Measurements from ENCODE around the gene TBX4. TPM values are rescaled to one million over a fixed set of nuclear protein-coding genes. Genes with fewer than 3 reads are reported as not detected.
A peak's percentile ranks its signal among the peaks of the same experiment; 100 is the strongest.

TBX4 gene
- total and polyA plus RNA-seq, 2 experiments from 2014 or later, result not detected

DNA sequence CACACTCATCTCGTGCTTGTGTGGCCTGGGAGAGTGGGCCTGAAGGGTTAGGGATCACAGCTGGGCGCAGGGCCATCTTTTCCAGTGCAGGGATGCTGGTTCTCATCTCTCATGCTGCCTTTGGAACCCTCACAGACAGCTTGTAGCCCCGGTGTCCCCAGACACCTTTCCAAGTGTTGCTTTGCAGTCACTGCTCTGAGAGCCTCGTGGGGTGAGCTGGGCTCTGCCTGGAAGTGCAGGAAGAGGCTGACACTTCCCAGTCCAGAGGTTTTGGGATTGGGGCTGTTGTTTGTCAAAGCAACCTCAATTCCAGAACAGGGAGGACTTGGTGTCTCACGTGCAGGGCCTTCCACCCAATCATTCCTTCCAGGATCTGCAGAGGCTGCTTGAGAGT lies 28.2 kb downstream of the TBX4 start:
- H3K27me3 Mint-ChIP-seq (ENCODE audit: insufficient read depth, low read depth, poor library complexity), result peaks cover 4% of the 10 kb centered on the region
- Histone ChIP-seq H2AFZ (no peak overlapping the region), H3K4me3 (no peak overlapping the region), H3K27ac (ENCODE audit: low read depth) (no peak overlapping the region), H3F3A (replicated peaks; ENCODE audit: low read depth) (no peaks in the 10 kb centered on the region), H3K36me3 (ENCODE audit: insufficient read depth) (no peaks in the 10 kb centered on the region), H3K4me1 (ENCODE audit: insufficient read depth) (0 out of 2 replicates have a peak, but pooled peaks cover 4% of the 10 kb centered on the region), H3K4me2 (no peak overlapping the region), H4K20me1 (replicated peaks; ENCODE audit: insufficient read depth) (no peaks in the 10 kb centered on the region), H3K27me3 (ENCODE audit: insufficient read depth) (no peaks in the 10 kb centered on the region), H3K79me2 (replicated peaks; ENCODE audit: insufficient read depth) (no peaks in the 10 kb centered on the region), H3K9me2 (ENCODE audit: insufficient read depth) (no peaks in the 10 kb centered on the region)
- no peaks in the 10 kb centered on the region for H3K36me3 Mint-ChIP-seq (ENCODE audit: low read depth)
- TF ChIP-seq EZH2phosphoT487 (IDR thresholded peaks at IDR 0.05; ENCODE audit: unreplicated experiment), result no peak
- TF ChIP-seq ZNF331 (CRISPR knock-in tag; IDR thresholded peaks at IDR 0.05; ENCODE audit: low read depth), result no peak
- TF ChIP-seq STAT1 (IDR thresholded peaks at IDR 0.05; ENCODE audit: unreplicated experiment), result no peak
- H3K4me3 Mint-ChIP-seq, result no peak overlapping the region
- ATAC-seq (no peak), DNase-seq (ENCODE audit: low spot score) (no peak)
- H3K9me3 Mint-ChIP-seq, result no peaks in the 10 kb centered on the region
- no peaks in the 10 kb centered on the region; the same call in 2 of the 3 replicates for H3K4me1 Mint-ChIP-seq
- no peak overlapping the region for H3K27ac Mint-ChIP-seq

DNA sequence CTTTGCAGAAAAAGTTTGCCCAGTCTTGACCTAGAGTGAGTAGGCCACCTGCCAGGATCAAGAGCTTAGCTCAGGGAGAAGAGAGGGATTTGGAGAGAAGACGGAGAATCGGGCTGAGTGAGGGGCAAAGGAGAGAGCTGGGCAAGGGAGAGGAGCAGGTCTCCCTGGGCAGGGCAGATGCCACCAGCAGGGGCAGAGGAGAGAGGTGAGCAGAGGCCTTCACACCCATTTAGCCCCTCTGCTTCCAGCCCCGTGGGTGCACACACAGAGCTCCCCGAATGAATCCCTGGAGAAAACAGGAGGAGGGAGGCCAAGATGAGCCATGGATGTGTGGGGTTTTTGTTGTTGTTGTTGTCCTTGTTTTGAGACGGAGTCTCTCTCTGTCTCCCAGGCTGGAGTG lies 29.2 kb downstream of the TBX4 start:
- Mint-ChIP-seq H3K27me3 (ENCODE audit: insufficient read depth, low read depth, poor library complexity) (peaks cover 10% of the 10 kb centered on the region), H3K4me3 (no peak overlapping the region)

More for the DNA sequence above, 29.2 kb downstream of the TBX4 start:
- Histone ChIP-seq H3K36me3 (ENCODE audit: insufficient read depth) (no peaks in the 10 kb centered on the region), H3K27me3 (ENCODE audit: insufficient read depth) (no peaks in the 10 kb centered on the region), H3K4me2 (no peak overlapping the region), H2AFZ (no peak overlapping the region), H3K4me1 (ENCODE audit: insufficient read depth) (0 out of 2 replicates have a peak, but pooled peaks cover 4% of the 10 kb centered on the region), H3K9me2 (ENCODE audit: insufficient read depth) (no peaks in the 10 kb centered on the region), H4K20me1 (replicated peaks; ENCODE audit: insufficient read depth) (no peaks in the 10 kb centered on the region), H3K4me3 (no peak overlapping the region), H3K27ac (ENCODE audit: low read depth) (no peak overlapping the region), H3K79me2 (replicated peaks; ENCODE audit: insufficient read depth) (no peaks in the 10 kb centered on the region), H3F3A (replicated peaks; ENCODE audit: low read depth) (no peaks in the 10 kb centered on the region)
- DNase-seq (ENCODE audit: low spot score) (no peak), ATAC-seq (peak; percentile 23; the same call in 2 of the 3 replicates)
- Mint-ChIP-seq H3K36me3 (ENCODE audit: low read depth) (no peaks in the 10 kb centered on the region), H3K27ac (no peak overlapping the region), H3K4me1 (peaks cover 7% of the 10 kb centered on the region), H3K9me3 (no peaks in the 10 kb centered on the region)
- TF ChIP-seq JUNB (IDR thresholded peaks at IDR 0.05; ENCODE audit: unreplicated experiment), result no peak
- TF ChIP-seq, protein P1, sequence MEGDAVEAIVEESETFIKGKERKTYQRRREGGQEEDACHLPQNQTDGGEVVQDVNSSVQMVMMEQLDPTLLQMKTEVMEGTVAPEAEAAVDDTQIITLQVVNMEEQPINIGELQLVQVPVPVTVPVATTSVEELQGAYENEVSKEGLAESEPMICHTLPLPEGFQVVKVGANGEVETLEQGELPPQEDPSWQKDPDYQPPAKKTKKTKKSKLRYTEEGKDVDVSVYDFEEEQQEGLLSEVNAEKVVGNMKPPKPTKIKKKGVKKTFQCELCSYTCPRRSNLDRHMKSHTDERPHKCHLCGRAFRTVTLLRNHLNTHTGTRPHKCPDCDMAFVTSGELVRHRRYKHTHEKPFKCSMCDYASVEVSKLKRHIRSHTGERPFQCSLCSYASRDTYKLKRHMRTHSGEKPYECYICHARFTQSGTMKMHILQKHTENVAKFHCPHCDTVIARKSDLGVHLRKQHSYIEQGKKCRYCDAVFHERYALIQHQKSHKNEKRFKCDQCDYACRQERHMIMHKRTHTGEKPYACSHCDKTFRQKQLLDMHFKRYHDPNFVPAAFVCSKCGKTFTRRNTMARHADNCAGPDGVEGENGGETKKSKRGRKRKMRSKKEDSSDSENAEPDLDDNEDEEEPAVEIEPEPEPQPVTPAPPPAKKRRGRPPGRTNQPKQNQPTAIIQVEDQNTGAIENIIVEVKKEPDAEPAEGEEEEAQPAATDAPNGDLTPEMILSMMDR (conservative IDR thresholded peaks at IDR 0.05; ENCODE audit: low read depth in 2 of 2), result peak in 1 of 2 experiments; percentile 23; a peak in 1 of 4 replicates
- no peak for TF ChIP-seq NANOG (IDR thresholded peaks at IDR 0.05; ENCODE audit: borderline replicate concordance)
- no peak for TF ChIP-seq POLR2AphosphoS5 (IDR thresholded peaks at IDR 0.05; ENCODE audit: low read depth)
- TF ChIP-seq, protein P2, sequence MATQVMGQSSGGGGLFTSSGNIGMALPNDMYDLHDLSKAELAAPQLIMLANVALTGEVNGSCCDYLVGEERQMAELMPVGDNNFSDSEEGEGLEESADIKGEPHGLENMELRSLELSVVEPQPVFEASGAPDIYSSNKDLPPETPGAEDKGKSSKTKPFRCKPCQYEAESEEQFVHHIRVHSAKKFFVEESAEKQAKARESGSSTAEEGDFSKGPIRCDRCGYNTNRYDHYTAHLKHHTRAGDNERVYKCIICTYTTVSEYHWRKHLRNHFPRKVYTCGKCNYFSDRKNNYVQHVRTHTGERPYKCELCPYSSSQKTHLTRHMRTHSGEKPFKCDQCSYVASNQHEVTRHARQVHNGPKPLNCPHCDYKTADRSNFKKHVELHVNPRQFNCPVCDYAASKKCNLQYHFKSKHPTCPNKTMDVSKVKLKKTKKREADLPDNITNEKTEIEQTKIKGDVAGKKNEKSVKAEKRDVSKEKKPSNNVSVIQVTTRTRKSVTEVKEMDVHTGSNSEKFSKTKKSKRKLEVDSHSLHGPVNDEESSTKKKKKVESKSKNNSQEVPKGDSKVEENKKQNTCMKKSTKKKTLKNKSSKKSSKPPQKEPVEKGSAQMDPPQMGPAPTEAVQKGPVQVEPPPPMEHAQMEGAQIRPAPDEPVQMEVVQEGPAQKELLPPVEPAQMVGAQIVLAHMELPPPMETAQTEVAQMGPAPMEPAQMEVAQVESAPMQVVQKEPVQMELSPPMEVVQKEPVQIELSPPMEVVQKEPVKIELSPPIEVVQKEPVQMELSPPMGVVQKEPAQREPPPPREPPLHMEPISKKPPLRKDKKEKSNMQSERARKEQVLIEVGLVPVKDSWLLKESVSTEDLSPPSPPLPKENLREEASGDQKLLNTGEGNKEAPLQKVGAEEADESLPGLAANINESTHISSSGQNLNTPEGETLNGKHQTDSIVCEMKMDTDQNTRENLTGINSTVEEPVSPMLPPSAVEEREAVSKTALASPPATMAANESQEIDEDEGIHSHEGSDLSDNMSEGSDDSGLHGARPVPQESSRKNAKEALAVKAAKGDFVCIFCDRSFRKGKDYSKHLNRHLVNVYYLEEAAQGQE (IDR thresholded peaks at IDR 0.05; ENCODE audit: unreplicated experiment), result no peak

All from GM23338 (cell line).